Stomach (tissue), 9 donors: Measurements from ENCODE around the gene GAS2. TPM values are rescaled to one million over a fixed set of nuclear protein-coding genes. Genes with fewer than 3 reads are reported as not detected.

Experiments used
- DNase-seq, 2 donors: peaks; one replicate each; pipeline versions ENCODE4 v3.0.0 to v3.0.0-alpha.2; 2013 to 2019
- H3K27ac ChIP-seq, 5 donors: fragments of 200-600 bp in 4 of 5; sonication (generic) in 4 of 5; one replicate each; pipeline ENCODE4 v1.5.1; 2013 to 2019; ENCODE audit warnings: mild to moderate bottlenecking in 1 of 5, moderate library complexity in 1 of 5
- H3K27me3 ChIP-seq, 3 donors: fragments of 200-600 bp; sonication (generic); one replicate each; pipeline ENCODE4 v1.5.1; 2017 to 2019; ENCODE audit warnings: mixed run types in 1 of 3
- H3K36me3 ChIP-seq, 4 donors: fragments of 200-600 bp; sonication (generic); 1 replicate in 3 of 4; 2 replicates in 1 of 4; pipeline ENCODE4 v1.5.1; 2016 to 2019
- H3K4me1 ChIP-seq, 4 donors: fragments of 200-600 bp; sonication (generic); one replicate each; pipeline ENCODE4 v1.5.1; 2016 to 2019
- H3K4me3 ChIP-seq, 4 donors: fragments of 200-600 bp; sonication (generic) in 3 of 4; one replicate each; pipeline ENCODE4 v1.5.1; 2016 to 2019; ENCODE audit warnings: mild to moderate bottlenecking in 1 of 4
- H3K9me3 ChIP-seq, 4 donors: fragments of 200-600 bp; sonication (generic); one replicate each; pipeline ENCODE4 v1.5.1; 2016 to 2019
- CTCF ChIP-seq, 7 experiments: fragments of 450-650 bp in 4 of 7; fragments of 200-600 bp in 3 of 7; sonication (generic) in 3 of 7; IDR thresholded peaks; one replicate each; pipeline ENCODE4 v1.5.1; 2016 to 2019; ENCODE audit warnings: antibody characterized with exemption in 7 of 7, control low read depth in 2 of 7, mild to moderate bottlenecking in 1 of 7
- EP300 ChIP-seq: sonication (generic); formaldehyde crosslinking; IDR thresholded peaks from one replicate; pipeline ENCODE4 v1.6.1; 2017; ENCODE audit warnings: antibody characterized with exemption
- POLR2A ChIP-seq, 4 donors: fragments of 450-650 bp; IDR thresholded peaks; one replicate each; pipeline ENCODE4 v1.6.1; 2016; ENCODE audit warnings: antibody characterized with exemption in 4 of 4, control low read depth in 2 of 4, mild to moderate bottlenecking in 1 of 4, moderate library complexity in 1 of 4
- POLR2AphosphoS5 ChIP-seq, 3 donors: sonication (generic); formaldehyde crosslinking; IDR thresholded peaks; one replicate each; pipeline ENCODE4 v1.6.1; 2016; ENCODE audit warnings: antibody characterized with exemption in 3 of 3
- WGBS, 5 donors: extraction: QIAGEN DNeasy Blood & Tissue Kit in 3 of 5; methylation state at CpG; one replicate each; pipeline versions ENCODE4 v1.1.5 to v1.1.7; 2013 to 2018; 5-methylcytosine and 5-hydroxymethylcytosine counted together
- intact Hi-C: fragments of 100-400 bp; cut with DNase I; formaldehyde crosslinking; loops from one replicate; pipeline ENCODE4 v1.15.1; 2023; ENCODE audit warnings: low total_unique reads
- polyA plus RNA-seq, 3 donors: library from polyadenylated mRNA; stranded (reverse); fragments of 200-250 nt; gene quantifications; one replicate each; pipeline ENCODE4 v1.2.3, GENCODE V29; 2013
- total RNA-seq, 5 donors: library from RNA; depleted of rRNA; stranded (reverse); fragments of >200 nt; gene quantifications; one replicate each; pipeline versions ENCODE4 v1.1.0 to v1.2.3, GENCODE V29; 2014 to 2016
- donor health status: healthy with polysubstance abuse.
- donor health status: Bipolar disorder and iron deficiency.
- donor health status: healthy.

The GAS2 gene
- total and polyA plus RNA-seq, 8 donors, result 0.45 to 39.4 (median 3.7) TPM

- H3K27me3 ChIP-seq, result no peaks in the 10 kb centered on the region
- intact Hi-C loops, result no loop called here
- no peaks in the 10 kb centered on the region for H3K9me3 ChIP-seq
- TF ChIP-seq POLR2A (IDR thresholded peaks at IDR 0.05) (no peak), EP300 (no peak), POLR2AphosphoS5 (IDR thresholded peaks at IDR 0.05) (no peak), CTCF (IDR thresholded peaks at IDR 0.05) (no peak)
- no peaks in the 10 kb centered on the region for H3K4me1 ChIP-seq
- no peak for DNase-seq
- H3K36me3 ChIP-seq, result no peaks in the 10 kb centered on the region
- H3K4me3 ChIP-seq, result no peak overlapping the region
- no peak overlapping the region for H3K27ac ChIP-seq
Observed at GRCh38 chr11:22656130-22656529, 10.3 kb upstream of the GAS2 start.

DNA sequence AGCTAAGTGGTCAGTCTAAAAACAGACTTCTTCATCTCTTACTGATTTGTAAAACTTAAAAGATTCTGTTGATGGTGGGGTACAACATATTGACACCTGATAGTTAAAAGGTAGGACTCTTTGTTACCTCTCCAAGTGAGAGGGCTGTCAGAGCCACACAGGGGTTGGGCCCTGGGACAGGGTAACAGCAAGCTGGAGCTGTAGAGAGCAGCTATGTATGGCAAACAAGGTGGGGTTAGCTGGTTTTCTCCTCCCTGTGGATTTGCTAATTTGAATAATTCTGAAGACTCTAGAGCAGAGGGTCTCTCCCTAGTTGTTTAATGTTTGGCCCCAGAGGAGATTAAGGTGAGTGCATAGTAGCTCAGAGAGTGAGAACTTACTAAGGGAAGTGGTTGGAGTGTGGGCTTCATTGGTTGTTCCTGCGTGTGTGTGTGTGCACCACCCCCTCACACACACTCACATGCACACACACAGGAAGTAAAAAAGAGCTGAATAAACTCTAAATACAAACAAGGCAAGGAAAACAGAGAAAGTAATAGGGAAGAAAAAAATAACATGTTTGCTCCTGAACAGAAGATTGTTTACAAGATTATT lies 9.2 kb upstream of the GAS2 start:
- Histone ChIP-seq H3K4me1 (no peaks in the 10 kb centered on the region), H3K9me3 (no peaks in the 10 kb centered on the region), H3K36me3 (no peaks in the 10 kb centered on the region), H3K27ac (no peak overlapping the region), H3K4me3 (no peak overlapping the region), H3K27me3 (no peaks in the 10 kb centered on the region)
- intact Hi-C loops, result no loop called here
- peak in 1 of 2 donors; percentile 38 for DNase-seq
- TF ChIP-seq POLR2A (IDR thresholded peaks at IDR 0.05) (no peak), EP300 (no peak), POLR2AphosphoS5 (IDR thresholded peaks at IDR 0.05) (no peak), CTCF (IDR thresholded peaks at IDR 0.05) (no peak)
- 30 to 44% (median 37%) methylated on average over 1 of the region's 1 CpG for WGBS, 5 donors

GRCh38 chr11:22659783-22660182 lies 6.6 kb upstream of the GAS2 start:
- TF ChIP-seq EP300 (no peak), POLR2A (IDR thresholded peaks at IDR 0.05) (no peak)
- H3K4me3 ChIP-seq, result no peak overlapping the region
- H3K36me3 ChIP-seq, result no peaks in the 10 kb centered on the region
- intact Hi-C loops, result no loop called here
- WGBS, 5 donors, result 74 to 96% (median 94%) methylated on average over 1 of the region's 1 CpG
- H3K4me1 ChIP-seq, result no peaks in the 10 kb centered on the region
- DNase-seq, result no peak
- no peaks in the 10 kb centered on the region for H3K27me3 ChIP-seq
- no peaks in the 10 kb centered on the region for H3K9me3 ChIP-seq
- no peak overlapping the region for H3K27ac ChIP-seq

DNA sequence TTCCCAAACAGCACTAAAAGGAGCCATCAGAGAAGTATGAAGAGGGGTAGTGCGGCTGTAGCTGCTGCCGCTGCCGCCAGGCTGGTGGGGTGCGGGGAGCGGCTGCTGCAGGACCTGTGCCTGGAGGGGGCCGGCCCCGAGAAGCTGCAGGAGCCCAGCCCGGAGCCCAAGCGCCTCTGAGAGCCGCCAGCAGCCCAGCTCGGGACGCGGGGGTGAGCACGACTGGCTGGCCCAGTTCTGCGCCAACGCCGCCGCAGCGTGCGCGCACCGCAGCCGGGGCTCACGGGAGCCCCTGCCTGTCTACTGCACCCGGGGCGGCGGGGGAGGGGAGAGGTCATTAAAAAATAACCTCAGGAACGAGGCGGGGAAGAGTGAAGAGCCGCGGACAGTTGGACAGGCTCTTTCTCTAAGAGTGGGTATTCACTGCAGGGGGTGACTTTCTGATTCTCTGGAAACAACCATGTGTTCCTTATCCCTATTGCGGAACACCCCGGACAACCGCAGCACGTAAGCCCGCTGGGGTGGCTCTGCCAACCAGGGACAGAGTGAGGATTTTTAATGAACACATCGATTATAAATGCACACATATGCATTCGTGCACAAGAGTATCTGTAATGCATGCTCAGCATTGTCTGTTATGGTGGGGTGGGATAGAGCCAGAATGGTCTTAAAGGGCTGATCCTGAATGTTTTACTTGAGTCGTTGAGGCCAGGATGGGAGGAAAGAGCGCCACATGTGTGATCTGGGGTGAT lies 453 bp downstream of the GAS2 start:
- WGBS, 5 donors, result 3 to 5% (median 5%) methylated on average over 19 to 40 of the region's 40 CpGs

GRCh38 chr11:22668005-22668796 lies 1.8 kb downstream of the GAS2 start:
- no peak overlapping the region for H3K4me3 ChIP-seq
- no peak for DNase-seq
- H3K27me3 ChIP-seq, result peaks cover 0 to 25% (median 14%) of the 10 kb centered on the region in 3 donors
- whole genome bisulfite sequencing, 5 donors, result 38 to 64% (median 44%) methylated on average over 3 of the region's 3 CpGs
- H3K4me1 ChIP-seq, result peaks cover 6 to 18% (median 10%) of the 10 kb centered on the region in 4 donors
- no peaks in the 10 kb centered on the region for H3K9me3 ChIP-seq
- no peak overlapping the region for H3K27ac ChIP-seq
- no peak for TF ChIP-seq CTCF (IDR thresholded peaks at IDR 0.05)
- no peak for TF ChIP-seq EP300
- no peak for TF ChIP-seq POLR2A (IDR thresholded peaks at IDR 0.05)
- no peak for TF ChIP-seq POLR2AphosphoS5 (IDR thresholded peaks at IDR 0.05)
- no peaks in the 10 kb centered on the region for H3K36me3 ChIP-seq
- intact Hi-C loops, result no loop called here

More for the DNA sequence above, 453 bp downstream of the GAS2 start:
- TF ChIP-seq EP300 (no peak), POLR2A (IDR thresholded peaks at IDR 0.05) (no peak)
- Histone ChIP-seq H3K9me3 (no peaks in the 10 kb centered on the region), H3K4me1 (peaks cover 6 to 18% (median 10%) of the 10 kb centered on the region in 4 donors), H3K4me3 (peak overlapping the region; percentile 48 to 56 (median 50)), H3K36me3 (no peaks in the 10 kb centered on the region), H3K27me3 (peaks cover 0 to 25% (median 14%) of the 10 kb centered on the region in 3 donors), H3K27ac (peak overlapping the region; percentile 25 to 75 (median 45))
- peak; percentile 67 to 85 for DNase-seq
- intact Hi-C loops, result no loop called here
